Eye (tissue), 1 donor: ENCODE results near the gene DAPK1.
A peak's percentile ranks its signal among the peaks of the same experiment; 100 is the strongest.

Experiments
- DNase-seq: peaks from one replicate; pipeline ENCODE4 v3.0.0-alpha.2; 2015

Gene DAPK1

GRCh38 chr9:87674565-87675299 is 177.1 kb downstream of the DAPK1 start:
- no peak for DNase-seq

- no peak for DNase-seq
These were observed 178.3 kb downstream of the DAPK1 start for GRCh38 chr9:87675906-87676515.

- DNase-seq = no peak
These were observed 179.5 kb downstream of the DAPK1 start for GRCh38 chr9:87676976-87677775.

- DNase-seq = no peak
These were observed 180.3 kb downstream of the DAPK1 start for GRCh38 chr9:87677776-87678587.

GRCh38 chr9:87678650-87679355 is 181.1 kb downstream of the DAPK1 start:
- peak; percentile 90 for DNase-seq

- no peak for DNase-seq
These were observed 183.8 kb downstream of the DAPK1 start for GRCh38 chr9:87681271-87682061.

- DNase-seq = no peak
These were observed 184.4 kb downstream of the DAPK1 start for GRCh38 chr9:87682085-87682484.

GRCh38 chr9:87682618-87683017 is 185.0 kb downstream of the DAPK1 start:
- no peak for DNase-seq

- DNase-seq = no peak
These were observed 186.3 kb downstream of the DAPK1 start for GRCh38 chr9:87683751-87684626.

GRCh38 chr9:87684627-87685219 is 187.1 kb downstream of the DAPK1 start:
- DNase-seq = peak; percentile 75

- no peak for DNase-seq
These were observed 187.8 kb downstream of the DAPK1 start for GRCh38 chr9:87685441-87685840.

GRCh38 chr9:87685871-87686519 is 188.3 kb downstream of the DAPK1 start:
- no peak for DNase-seq

- DNase-seq = no peak
These were observed 188.9 kb downstream of the DAPK1 start for GRCh38 chr9:87686520-87687090.

GRCh38 chr9:87687207-87687606 is 189.5 kb downstream of the DAPK1 start:
- no peak for DNase-seq

- DNase-seq = no peak
These were observed 196.6 kb downstream of the DAPK1 start for GRCh38 chr9:87694236-87694755.

- DNase-seq = no peak
These were observed 197.9 kb downstream of the DAPK1 start for GRCh38 chr9:87695523-87695922.

- DNase-seq = no peak
These were observed 199.0 kb downstream of the DAPK1 start for GRCh38 chr9:87696641-87697040.

- DNase-seq = no peak
These were observed 200.6 kb downstream of the DAPK1 start for GRCh38 chr9:87698069-87698809.
